HepG2 (cell line): ENCODE results near the gene HARBI1. TPM values are rescaled to one million over a fixed set of nuclear protein-coding genes. Genes with fewer than 3 reads are reported as not detected.

Experiments
- ATAC-seq: fragments of 200-7000 bp; cut with Tn5 transposase; 3 replicates; pipeline ENCODE4 v1.9.1; 2020; ENCODE audit warnings: mild to moderate bottlenecking, moderate library complexity
- BruUV-seq: library from RNA; stranded (reverse); fragments of 400-500 nt; replicated peaks from 2 replicates; lab custom pipeline; 2021; lab: Mats Ljungman, UMichigan
- CTCF ChIA-PET: fragments of 300-600 bp; formaldehyde crosslinking; extraction: SDS; loops from one replicate; lab custom pipeline; 2021; ENCODE audit warnings: low total read pairs, inconsistent platforms, low intra/inter-chr PET ratio; lab: Yijun Ruan, JAX
- POLR2A ChIA-PET: fragments of 350-600 bp; sonication (Branson Sonifier 250); formaldehyde crosslinking; loops from one replicate; lab custom pipeline; 2020; ENCODE audit warnings: antibody characterized with exemption, inconsistent platforms; lab: Yijun Ruan, JAX
- DNase-seq: peaks from one replicate; pipeline ENCODE4 v3.0.0-alpha.2; 2015; ENCODE audit warnings: low spot score
- FAIRE-seq: peaks from 3 replicates; lab custom pipeline; 2011; peaks lifted over from hg19 to GRCh38; lab: Jason Lieb, UNC
- H2AFZ ChIP-seq: one replicate; pipeline ENCODE4 v1.6.1; 2011; ENCODE audit warnings: low read length, inconsistent platforms
- H3K27ac ChIP-seq: fragments of 300-600 bp; 3 replicates; pipeline ENCODE4 v1.8.0; 2011; ENCODE audit warnings: mixed run types, mild to moderate bottlenecking, mixed read lengths, low read length, inconsistent platforms; ENCODE audit not compliant: insufficient read depth; ENCODE audit errors: extremely low read length
- H3K27me3 ChIP-seq, 2 experiments: fragments of 200-600 bp in 1 of 2; 2 replicates in 1 of 2; 3 replicates in 1 of 2; pipeline versions ENCODE4 v1.6.0 to v1.8.0; 2011; ENCODE audit warnings: low read length in 2 of 2, mild to moderate bottlenecking in 2 of 2, moderate library complexity in 2 of 2, inconsistent platforms in 1 of 2; ENCODE audit not compliant: insufficient read depth in 2 of 2, control insufficient read depth in 1 of 2
- H3K36me3 ChIP-seq, 2 experiments: fragments of 200-600 bp in 1 of 2; replicated peaks in 1 of 2; 2 replicates in 1 of 2; 3 replicates in 1 of 2; pipeline versions ENCODE4 v1.5.1 to v1.8.0; 2011; ENCODE audit warnings: low read length in 2 of 2, inconsistent platforms in 1 of 2; ENCODE audit not compliant: insufficient read depth in 2 of 2, control insufficient read depth in 1 of 2
- H3K4me1 ChIP-seq: 2 replicates; pipeline ENCODE4 v1.5.1; 2012; ENCODE audit warnings: low read length, inconsistent platforms; ENCODE audit not compliant: insufficient read depth
- H3K4me2 ChIP-seq: 2 replicates; pipeline ENCODE4 v1.6.0; 2011; ENCODE audit warnings: low read depth, low read length, inconsistent platforms
- H3K4me3 ChIP-seq, 3 experiments: fragments of 200-600 bp in 1 of 3; sonication (generic), shearing (Covaris generic) in 1 of 3; replicated peaks in 1 of 3; 2 replicates each; pipeline ENCODE4 v1.5.1; 2011 to 2016; ENCODE audit warnings: low read length in 3 of 3, inconsistent platforms in 2 of 3, low read depth in 2 of 3, mild to moderate bottlenecking in 2 of 3, control low read depth in 1 of 3, mixed read lengths in 1 of 3; ENCODE audit not compliant: insufficient read depth in 1 of 3
- H3K79me2 ChIP-seq: one replicate; pipeline ENCODE4 v1.6.1; 2011; ENCODE audit warnings: low read length, inconsistent platforms; ENCODE audit not compliant: insufficient read depth
- H3K9ac ChIP-seq: 2 replicates; pipeline ENCODE4 v1.6.0; 2011; ENCODE audit warnings: mild to moderate bottlenecking, low read depth, low read length, inconsistent platforms; ENCODE audit not compliant: insufficient read depth
- H3K9me3 ChIP-seq: 2 replicates; pipeline ENCODE4 v1.5.1; 2012; ENCODE audit warnings: mild to moderate bottlenecking, low read length
- H4K20me1 ChIP-seq: 2 replicates; pipeline ENCODE4 v1.6.0; 2011; ENCODE audit warnings: inconsistent platforms, mild to moderate bottlenecking, low read length, moderate library complexity; ENCODE audit not compliant: insufficient read depth
- ESRRA ChIP-seq: sonication (generic); formaldehyde crosslinking; IDR thresholded peaks from 2 replicates; pipeline ENCODE4 v1.5.1; 2020; ENCODE audit warnings: mild to moderate bottlenecking, low read depth, missing genetic modification reagents
- HIVEP1 ChIP-seq: sonication (generic); formaldehyde crosslinking; IDR thresholded peaks from 2 replicates; pipeline ENCODE4 v1.4.0; 2020; ENCODE audit warnings: mild to moderate bottlenecking, missing genetic modification reagents
- NR2F1 ChIP-seq, 2 experiments: fragments of 450-650 bp in 1 of 2; formaldehyde crosslinking in 1 of 2; IDR thresholded peaks; 2 replicates each; pipeline versions ENCODE4 v1.5.0 to v1.6.1; 2016 to 2020; ENCODE audit warnings: mild to moderate bottlenecking in 1 of 2, missing compliant biosample characterization in 1 of 2, missing genetic modification reagents in 1 of 2, moderate library complexity in 1 of 2
- REPIN1 ChIP-seq: sonication (generic); formaldehyde crosslinking; IDR thresholded peaks from 2 replicates; pipeline ENCODE4 v1.8.0; 2022; ENCODE audit warnings: missing genetic modification reagents, low read depth, mild to moderate bottlenecking, borderline replicate concordance
- SIX4 ChIP-seq: sonication (generic); formaldehyde crosslinking; IDR thresholded peaks from 2 replicates; pipeline ENCODE4 v1.4.0; 2020; ENCODE audit warnings: missing genetic modification reagents
- ZFX ChIP-seq: sonication (generic); formaldehyde crosslinking; IDR thresholded peaks from 2 replicates; pipeline ENCODE4 v1.4.0; 2020; ENCODE audit warnings: mild to moderate bottlenecking, low read depth, missing genetic modification reagents, moderate library complexity
- ZNF232 ChIP-seq: sonication (generic); formaldehyde crosslinking; IDR thresholded peaks from 2 replicates; pipeline ENCODE4 v1.4.0; 2020; ENCODE audit warnings: missing genetic modification reagents, borderline replicate concordance
- ZSCAN29 ChIP-seq: sonication (generic); formaldehyde crosslinking; conservative IDR thresholded peaks from 2 replicates; pipeline ENCODE4 v1.4.0; 2020; ENCODE audit warnings: mild to moderate bottlenecking, missing genetic modification reagents
- WGBS: methylation state at CpG from one replicate; pipeline ENCODE4 v1.1.6; 2017; ENCODE audit warnings: low lambda C conversion rate; 5-methylcytosine and 5-hydroxymethylcytosine counted together
- in situ Hi-C: cut with HindIII; loops from 2 replicates; pipeline ENCODE4 v1.10.0; 2017; ENCODE audit warnings: low pct_unique_long_range_greater_than_20kb; ENCODE audit not compliant: extremely low pct_ligation_motif_present
- intact Hi-C: fragments of 100-400 bp; cut with micrococcal nuclease; formaldehyde crosslinking; loops from one replicate; pipeline ENCODE4 v1.10.0; 2022; ENCODE audit not compliant: unreplicated experiment
- polyA plus RNA-seq, 8 experiments: library from polyadenylated mRNA; depleted of rRNA in 3 of 8; stranded (reverse) in 7 of 8; unstranded in 1 of 8; fragments of >200 nt; fragmentation: Illumina TruSeq in 4 of 8; extraction: Trizol in 4 of 8; gene quantifications; 2 replicates each; pipeline versions ENCODE4 v1.2.1 to v1.2.3, GENCODE V29; 2011 to 2016; ENCODE audit warnings: low read depth in 4 of 8, missing spikeins in 1 of 8, mixed read lengths in 1 of 8; ENCODE audit not compliant: insufficient read depth in 1 of 8
- total RNA-seq, 5 experiments: library from RNA; depleted of rRNA; stranded (reverse); fragments of >200 nt; fragmentation: Illumina TruSeq; extraction: Trizol; gene quantifications; 2 replicates each; pipeline ENCODE4 v1.2.3, GENCODE V29; 2016; ENCODE audit warnings: low read depth in 1 of 5
- TF ChIP-seq, protein P1 (sequence below): sonication (generic); formaldehyde crosslinking; IDR thresholded peaks from 2 replicates; pipeline ENCODE4 v1.4.0; 2020; ENCODE audit warnings: mild to moderate bottlenecking, missing genetic modification reagents
- TF ChIP-seq, protein P2 (sequence below): sonication (generic); formaldehyde crosslinking; IDR thresholded peaks from 2 replicates; pipeline ENCODE4 v1.4.0; 2020; ENCODE audit warnings: missing genetic modification reagents

HARBI1 gene
- total and polyA plus RNA-seq, 2 of the 13 experiments (the other 11 are each of a cell fraction or from before 2014, with no cell fraction given), result 2.5 to 4.8 TPM

DNA sequence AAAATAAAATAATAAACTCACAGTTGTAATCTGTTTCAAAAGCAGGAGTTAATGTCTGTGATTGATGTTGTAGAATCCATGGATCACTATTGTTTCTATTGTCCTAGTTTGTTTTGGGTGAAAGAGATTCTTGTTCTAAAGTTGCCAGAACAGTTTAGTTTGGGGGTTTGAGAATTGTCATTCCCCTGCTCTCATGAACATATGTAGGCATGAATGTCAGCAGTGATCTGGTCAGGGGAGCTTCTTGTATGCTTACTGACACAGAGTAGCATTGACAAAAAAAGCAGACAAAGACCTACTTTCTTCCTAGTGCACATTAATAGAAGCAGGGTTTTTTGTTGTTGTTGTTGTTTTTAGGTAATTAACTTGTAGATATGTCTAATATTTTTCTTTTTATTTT, 44.8 kb upstream of the HARBI1 start:
- BruUV-seq, result no TSS peak
- POLR2A ChIA-PET, result no interaction called here
- TF ChIP-seq ZSCAN29 (CRISPR knock-in tag) (no peak), ZFX (CRISPR knock-in tag) (no peak), ESRRA (CRISPR knock-in tag) (no peak), SIX4 (CRISPR knock-in tag) (no peak), REPIN1 (CRISPR knock-in tag) (no peak), HIVEP1 (no peak), ZNF232 (CRISPR knock-in tag) (no peak)
- TF ChIP-seq, protein P1, sequence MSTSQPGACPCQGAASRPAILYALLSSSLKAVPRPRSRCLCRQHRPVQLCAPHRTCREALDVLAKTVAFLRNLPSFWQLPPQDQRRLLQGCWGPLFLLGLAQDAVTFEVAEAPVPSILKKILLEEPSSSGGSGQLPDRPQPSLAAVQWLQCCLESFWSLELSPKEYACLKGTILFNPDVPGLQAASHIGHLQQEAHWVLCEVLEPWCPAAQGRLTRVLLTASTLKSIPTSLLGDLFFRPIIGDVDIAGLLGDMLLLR (CRISPR knock-in tag), result no peak

DNA sequence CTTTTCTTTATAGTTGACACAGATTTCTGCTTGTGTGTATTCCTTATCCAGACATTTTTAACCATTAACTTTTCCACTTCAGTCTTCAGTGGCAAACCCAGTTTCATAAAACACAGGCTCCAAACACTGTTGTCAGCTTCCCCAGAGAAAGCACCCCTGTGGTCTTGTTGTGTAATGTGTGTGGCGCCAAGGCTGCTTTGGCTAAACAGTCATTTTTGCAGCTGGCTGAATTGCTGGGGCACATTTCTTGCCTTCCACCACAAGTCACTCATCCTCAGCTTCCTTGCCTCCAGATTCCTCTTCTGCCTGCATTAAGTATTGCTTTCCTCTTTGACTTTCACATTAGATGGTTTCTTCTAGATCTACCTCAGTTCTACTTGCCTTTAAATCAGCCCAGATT, 42.9 kb upstream of the HARBI1 start:
- WGBS, result 100% methylated on average over 1 of the region's 1 CpG
- BruUV-seq, result no TSS peak
- Histone ChIP-seq H3K27me3 (no peaks in the 10 kb centered on the region), H3K36me3 (peaks cover 37 to 83% of the 10 kb centered on the region in 2 experiments), H3K4me2 (no peak overlapping the region), H3K79me2 (no peaks in the 10 kb centered on the region), H3K9me3 (no peaks in the 10 kb centered on the region), H3K4me3 (no peak overlapping the region), H2AFZ (no peak overlapping the region), H3K27ac (no peak overlapping the region), H3K4me1 (no peaks in the 10 kb centered on the region), H3K9ac (no peak overlapping the region), H4K20me1 (no peaks in the 10 kb centered on the region)
- DNase-seq (no peak), FAIRE-seq (no peak), ATAC-seq (no peak)
- TF ChIP-seq NR2F1 (CRISPR knock-in tag; IDR thresholded peaks at IDR 0.05), result no peak
- TF ChIP-seq, protein P2, sequence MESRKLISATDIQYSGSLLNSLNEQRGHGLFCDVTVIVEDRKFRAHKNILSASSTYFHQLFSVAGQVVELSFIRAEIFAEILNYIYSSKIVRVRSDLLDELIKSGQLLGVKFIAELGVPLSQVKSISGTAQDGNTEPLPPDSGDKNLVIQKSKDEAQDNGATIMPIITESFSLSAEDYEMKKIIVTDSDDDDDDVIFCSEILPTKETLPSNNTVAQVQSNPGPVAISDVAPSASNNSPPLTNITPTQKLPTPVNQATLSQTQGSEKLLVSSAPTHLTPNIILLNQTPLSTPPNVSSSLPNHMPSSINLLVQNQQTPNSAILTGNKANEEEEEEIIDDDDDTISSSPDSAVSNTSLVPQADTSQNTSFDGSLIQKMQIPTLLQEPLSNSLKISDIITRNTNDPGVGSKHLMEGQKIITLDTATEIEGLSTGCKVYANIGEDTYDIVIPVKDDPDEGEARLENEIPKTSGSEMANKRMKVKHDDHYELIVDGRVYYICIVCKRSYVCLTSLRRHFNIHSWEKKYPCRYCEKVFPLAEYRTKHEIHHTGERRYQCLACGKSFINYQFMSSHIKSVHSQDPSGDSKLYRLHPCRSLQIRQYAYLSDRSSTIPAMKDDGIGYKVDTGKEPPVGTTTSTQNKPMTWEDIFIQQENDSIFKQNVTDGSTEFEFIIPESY, result peak; percentile 54; the same call in 1 of the 2 replicates
- intact Hi-C loops (no loop called here), in situ Hi-C loops (no loop called here)
- POLR2A ChIA-PET, result no interaction called here
- CTCF ChIA-PET, result no interaction called here

More for the DNA sequence above, 44.8 kb upstream of the HARBI1 start:
- FAIRE-seq (no peak), ATAC-seq (no peak), DNase-seq (no peak)
- Histone ChIP-seq H3K4me2 (no peak overlapping the region), H3K9me3 (no peaks in the 10 kb centered on the region), H3K9ac (no peak overlapping the region), H3K27me3 (no peaks in the 10 kb centered on the region), H3K79me2 (no peaks in the 10 kb centered on the region), H3K36me3 (peaks cover 36 to 88% of the 10 kb centered on the region in 2 experiments), H3K27ac (no peak overlapping the region), H3K4me1 (no peaks in the 10 kb centered on the region), H3K4me3 (no peak overlapping the region), H2AFZ (no peak overlapping the region), H4K20me1 (no peaks in the 10 kb centered on the region)
- intact Hi-C loops (no loop called here), in situ Hi-C loops (no loop called here)
- CTCF ChIA-PET, result no interaction called here
